HL-60/S4 (cell line): ENCODE results near the gene HEATR3.
"Not testable (repeated sequence)": the region's sequence is repeated elsewhere in the genome, so short reads cannot be mapped to it uniquely, and the experiment has no call there.

ENCODE experiments used
- in situ Hi-C: fragments of 300-500 bp; cut with MboI; formaldehyde crosslinking; loops from 2 replicates; pipeline ENCODE4 v1.14.3; 2022; ENCODE audit warnings: low sequenced_read_pairs

Gene HEATR3

GRCh38 chr16:50099957-50100648 lies 34.3 kb downstream of the HEATR3 start:
- in situ Hi-C loops, result no loop called here

GRCh38 chr16:50102051-50102746 lies 36.4 kb downstream of the HEATR3 start:
- in situ Hi-C loops, result no loop called here

GRCh38 chr16:50103764-50104163 lies 38.0 kb downstream of the HEATR3 start:
- in situ Hi-C loops, result no loop called here

GRCh38 chr16:50114357-50115129 lies 48.8 kb downstream of the HEATR3 start:
- in situ Hi-C loops, result no loop called here

GRCh38 chr16:50120711-50121110 lies 54.9 kb downstream of the HEATR3 start:
- in situ Hi-C loops, result no loop called here

- in situ Hi-C loops, result no loop called here
These were observed 55.5 kb downstream of the HEATR3 start for GRCh38 chr16:50121278-50121677.

GRCh38 chr16:50121721-50122445 lies 56.1 kb downstream of the HEATR3 start:
- in situ Hi-C loops, result no loop called here

GRCh38 chr16:50123417-50123816 lies 57.6 kb downstream of the HEATR3 start:
- in situ Hi-C loops, result no loop called here

- in situ Hi-C loops, result no loop called here
These were observed 59.0 kb downstream of the HEATR3 start for GRCh38 chr16:50124769-50125168.

GRCh38 chr16:50126183-50126582 lies 60.4 kb downstream of the HEATR3 start:
- in situ Hi-C loops, result no loop called here

- in situ Hi-C loops, result not testable (repeated sequence)
These were observed 66.8 kb downstream of the HEATR3 start for GRCh38 chr16:50132571-50132970.

GRCh38 chr16:50133214-50133613 lies 67.4 kb downstream of the HEATR3 start:
- in situ Hi-C loops, result no loop called here

- in situ Hi-C loops, result no loop called here
These were observed 70.6 kb downstream of the HEATR3 start for GRCh38 chr16:50136399-50136798.

GRCh38 chr16:50137268-50137667 lies 71.5 kb downstream of the HEATR3 start:
- in situ Hi-C loops, result no loop called here

GRCh38 chr16:50139580-50139979 lies 73.8 kb downstream of the HEATR3 start:
- in situ Hi-C loops, result no loop called here

- in situ Hi-C loops, result no loop called here
These were observed 78.4 kb downstream of the HEATR3 start for GRCh38 chr16:50144211-50144610.

- in situ Hi-C loops, result no loop called here
These were observed 81.0 kb downstream of the HEATR3 start for GRCh38 chr16:50146479-50147435.

- in situ Hi-C loops, result no loop called here
These were observed 85.6 kb downstream of the HEATR3 start for GRCh38 chr16:50151322-50151721.

GRCh38 chr16:50151756-50152155 lies 86.0 kb downstream of the HEATR3 start:
- in situ Hi-C loops, result no loop called here

- in situ Hi-C loops, result no loop called here
These were observed 86.6 kb downstream of the HEATR3 start for GRCh38 chr16:50152351-50152806.
